Esophagus squamous epithelium (tissue), 5 donors: ENCODE data around the gene DRD2. TPM values are rescaled to one million over a fixed set of nuclear protein-coding genes. Genes with fewer than 3 reads are reported as not detected.
A peak's percentile ranks its signal among the peaks of the same experiment; 100 is the strongest.
"Not testable (repeated sequence)": the region's sequence is repeated elsewhere in the genome, so short reads cannot be mapped to it uniquely, and the experiment has no call there.

Experiments
- DNase-seq: peaks from one replicate; lab custom pipeline; 2025; lab: John Stamatoyannopoulos, UW
- H3K27ac ChIP-seq, 4 donors: fragments of 200-600 bp; sonication (generic); one replicate each; pipeline ENCODE4 v1.5.1; 2016 to 2019; ENCODE audit warnings: mild to moderate bottlenecking in 1 of 4
- H3K27me3 ChIP-seq, 4 donors: fragments of 200-600 bp; sonication (generic); 1 replicate in 3 of 4; 2 replicates in 1 of 4; pipeline versions ENCODE4 v1.5.1 to v1.6.0; 2017 to 2021; ENCODE audit warnings: antibody characterized with exemption in 1 of 4
- H3K36me3 ChIP-seq, 3 donors: fragments of 200-600 bp; sonication (generic); one replicate each; pipeline ENCODE4 v1.5.1; 2016 to 2019
- H3K4me1 ChIP-seq, 3 donors: fragments of 200-600 bp; sonication (generic); one replicate each; pipeline ENCODE4 v1.5.1; 2017 to 2019
- H3K4me3 ChIP-seq, 4 donors: fragments of 200-600 bp; sonication (generic); 1 replicate in 3 of 4; 2 replicates in 1 of 4; pipeline ENCODE4 v1.5.1; 2016 to 2019; ENCODE audit warnings: mild to moderate bottlenecking in 2 of 4, moderate library complexity in 1 of 4
- H3K9me3 ChIP-seq, 3 donors: fragments of 200-600 bp; sonication (generic); one replicate each; pipeline ENCODE4 v1.5.1; 2016 to 2019
- CTCF ChIP-seq, 6 experiments: fragments of 450-650 bp in 4 of 6; fragments of 200-600 bp in 2 of 6; sonication (generic) in 2 of 6; IDR thresholded peaks; one replicate each; pipeline ENCODE4 v1.5.1; 2016 to 2019; ENCODE audit warnings: antibody characterized with exemption in 6 of 6, mild to moderate bottlenecking in 4 of 6, moderate library complexity in 4 of 6
- POLR2A ChIP-seq, 4 donors: fragments of 450-650 bp; IDR thresholded peaks; one replicate each; pipeline ENCODE4 v1.6.1; 2017; ENCODE audit warnings: antibody characterized with exemption in 4 of 4, mild to moderate bottlenecking in 4 of 4, moderate library complexity in 3 of 4
- WGBS, 2 donors: methylation state at CpG; one replicate each; pipeline ENCODE4 v1.1.5; 2018; 5-methylcytosine and 5-hydroxymethylcytosine counted together
- intact Hi-C: fragments of 100-400 bp; cut with DNase I; formaldehyde crosslinking; loops from one replicate; pipeline ENCODE4 v1.15.0; 2022
- total RNA-seq, 4 donors: library from RNA; depleted of rRNA; stranded (reverse); fragments of >200 nt; gene quantifications; one replicate each; pipeline ENCODE4 v1.1.0, GENCODE V29; 2016
- donor health status: DM: yes; HTN: yes; CAD: no.

Gene DRD2
- total RNA-seq, result under 1 TPM in 1 of 4 donors, not detected in 3; 0.38 TPM

DNA sequence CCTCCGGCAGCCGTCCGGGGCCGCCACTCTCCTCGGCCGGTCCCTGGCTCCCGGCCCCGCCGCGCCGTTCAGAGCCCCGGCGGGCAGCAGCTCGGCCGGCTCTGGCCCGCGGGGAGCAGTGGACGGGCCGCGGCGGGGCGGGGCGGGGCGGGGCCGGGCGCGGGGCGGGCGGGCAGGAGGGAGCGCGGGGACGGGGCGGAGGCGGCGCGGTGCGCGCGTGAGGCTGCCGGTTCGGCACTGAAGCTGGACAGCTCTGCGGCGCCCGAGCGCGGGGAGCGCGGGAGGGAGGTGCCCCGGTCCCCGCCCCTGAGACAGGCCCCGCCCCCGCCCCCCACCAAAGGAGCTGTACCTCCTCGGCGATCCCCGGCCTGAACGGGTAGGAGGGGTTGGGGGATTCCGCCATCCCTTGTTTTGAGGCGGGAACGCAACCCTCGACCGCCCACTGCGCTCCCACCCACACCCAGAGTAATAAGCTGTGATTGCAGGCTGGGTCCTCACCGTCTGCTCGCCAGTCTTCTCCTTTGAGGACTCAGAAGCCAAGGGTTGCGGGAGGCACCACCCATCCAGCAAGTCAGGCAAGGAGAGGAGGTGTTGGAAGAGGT, at the start of gene DRD2:
Gene DRD2 (minus strand): TSS at position 239 of the 602 bp plus-strand sequence. CDS start 50,747 bp downstream, outside the sequence.
- H3K9me3 ChIP-seq, result no peaks in the 10 kb centered on the region
- intact Hi-C loops, result no loop called here
- H3K27ac ChIP-seq, result no peak within 1 kb of the TSS
- peak within 1 kb of the TSS in 2 of 4 donors; percentile 23 to 47 for H3K4me3 ChIP-seq
- H3K36me3 ChIP-seq, result no peaks in the 10 kb centered on the region
- no peak for DNase-seq
- H3K27me3 ChIP-seq, result peaks cover 0 to 100% (median 8%) of the 10 kb centered on the region in 4 donors
- H3K4me1 ChIP-seq, result peaks cover 3 to 17% (median 5%) of the 10 kb centered on the region in 3 donors
- no peak for TF ChIP-seq POLR2A (IDR thresholded peaks at IDR 0.05)
- TF ChIP-seq CTCF (IDR thresholded peaks at IDR 0.05), result no peak
- no CpG with 5 or more reads among the region's 65 CpGs for WGBS, 2 donors

- H3K36me3 ChIP-seq, H3K9me3 ChIP-seq, H3K27ac ChIP-seq, H3K4me3 ChIP-seq, H3K4me1 ChIP-seq, DNase-seq, intact Hi-C loops: not testable (repeated sequence)
- H3K27me3 ChIP-seq, result peaks cover 0 to 38% (median 0%) of the 10 kb centered on the region in 4 donors
- 80 to 82% methylated on average over 1 to 3 of the region's 24 CpGs for WGBS, 2 donors
Measured at GRCh38 chr11:113523906-113524305, 48.7 kb upstream of the DRD2 start.

DNA sequence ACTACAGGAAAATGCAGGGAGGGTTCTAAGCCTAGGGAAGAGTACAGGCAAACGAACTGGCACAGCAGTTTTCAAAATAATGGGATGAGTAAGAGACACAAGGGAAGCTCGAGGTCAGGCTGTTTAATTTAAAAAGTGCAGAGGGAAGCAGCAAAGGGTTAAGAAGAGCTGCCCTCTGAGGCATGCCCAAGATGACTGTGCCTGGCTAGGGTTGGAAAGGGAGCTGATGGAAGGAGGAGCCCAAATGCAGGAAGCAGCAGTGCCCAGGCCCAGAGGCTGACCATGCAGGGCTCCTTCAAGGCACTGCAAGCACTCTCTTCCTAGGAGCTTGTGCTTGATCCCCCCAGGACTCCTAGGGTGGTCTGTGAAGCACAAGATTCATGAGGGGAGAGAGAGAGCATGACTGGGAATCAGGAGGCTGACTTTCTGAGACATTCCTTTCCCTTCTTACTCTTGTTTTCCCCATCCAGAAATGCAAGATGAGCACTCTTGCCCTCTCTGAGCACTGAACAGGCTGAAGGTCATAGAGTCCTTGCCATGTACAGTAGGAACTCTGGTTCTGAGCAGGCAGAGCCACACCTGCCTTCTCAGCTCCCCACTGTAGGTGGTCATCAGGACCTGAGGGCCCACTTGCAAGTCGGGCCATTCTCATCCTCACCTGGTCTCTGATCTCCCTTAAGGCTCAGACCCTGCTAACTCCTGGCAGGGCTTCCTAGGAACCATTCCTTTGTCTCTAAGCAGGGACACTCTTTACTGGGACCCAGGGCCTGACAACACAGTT, 46.7 kb upstream of the DRD2 start:
- Histone ChIP-seq H3K9me3 (no peaks in the 10 kb centered on the region), H3K4me1 (no peaks in the 10 kb centered on the region), H3K4me3 (no peak overlapping the region), H3K27ac (no peak overlapping the region), H3K27me3 (peaks cover 0 to 34% (median 0%) of the 10 kb centered on the region in 4 donors), H3K36me3 (no peaks in the 10 kb centered on the region)
- TF ChIP-seq POLR2A (IDR thresholded peaks at IDR 0.05) (no peak), CTCF (IDR thresholded peaks at IDR 0.05) (no peak)
- DNase-seq, result no peak
- WGBS, 2 donors, result 17 to 46% methylated on average over 2 to 3 of the region's 3 CpGs
- intact Hi-C loops, result no loop called here

DNA sequence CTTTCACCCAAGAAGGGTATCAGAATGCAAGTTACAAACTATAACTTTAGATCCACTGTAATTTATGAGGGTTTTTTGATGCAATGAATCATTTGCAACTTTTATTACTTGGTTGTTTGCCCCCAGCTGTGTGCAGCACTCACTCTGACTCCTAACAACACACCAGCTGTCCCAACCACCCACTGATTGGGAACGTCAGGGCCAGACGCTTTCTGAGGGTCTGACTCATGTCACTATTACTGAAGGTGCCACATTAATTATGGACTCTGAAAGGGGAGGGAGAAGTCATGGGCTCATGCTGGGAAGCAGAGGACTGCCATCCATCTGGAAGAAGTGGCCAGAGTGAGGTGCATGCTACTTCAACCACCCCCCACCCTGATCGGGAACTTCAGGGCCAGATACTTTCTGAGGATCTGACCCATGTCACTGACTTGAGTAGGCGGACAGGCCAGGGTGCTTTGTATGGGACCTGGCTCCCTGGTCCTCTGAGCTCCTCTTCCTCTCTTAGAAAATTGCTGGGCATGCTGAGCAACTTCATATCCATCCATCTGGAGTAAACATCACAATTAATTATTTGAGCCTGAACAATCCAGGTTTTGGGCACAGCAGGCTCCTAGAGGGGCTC, 44.9 kb upstream of the DRD2 start:
- 0 to 42% methylated on average over 1 to 3 of the region's 4 CpGs for WGBS, 2 donors

More for the DNA sequence above, 44.9 kb upstream of the DRD2 start:
- Histone ChIP-seq H3K36me3 (no peaks in the 10 kb centered on the region), H3K27ac (no peak overlapping the region), H3K4me3 (no peak overlapping the region), H3K4me1 (no peaks in the 10 kb centered on the region), H3K27me3 (peaks cover 0 to 34% (median 0%) of the 10 kb centered on the region in 4 donors), H3K9me3 (no peaks in the 10 kb centered on the region)
- no peak for DNase-seq
- intact Hi-C loops, result no loop called here
- TF ChIP-seq CTCF (IDR thresholded peaks at IDR 0.05) (no peak), POLR2A (IDR thresholded peaks at IDR 0.05) (no peak)
